HG03457 (cell line): Measurements from ENCODE around the gene YES1.
"Not testable (repeated sequence)": the region's sequence is repeated elsewhere in the genome, so short reads cannot be mapped to it uniquely, and the experiment has no call there.

Source experiments
- ATAC-seq: cut with Tn5 transposase; IDR thresholded peaks from one replicate; pipeline ENCODE4 v1.9.1; 2021; ENCODE audit warnings: moderate number of reproducible peaks; ENCODE audit not compliant: unreplicated experiment

Gene YES1

GRCh38 chr18:824179-824578 lies 12.1 kb upstream of the YES1 start:
- no peak for ATAC-seq

- ATAC-seq, result no peak
Measured at GRCh38 chr18:820591-821165, 8.6 kb upstream of the YES1 start.

GRCh38 chr18:816869-817268 lies 4.8 kb upstream of the YES1 start:
- no peak for ATAC-seq

GRCh38 chr18:816088-816653 lies 4.1 kb upstream of the YES1 start:
- ATAC-seq, result no peak

- ATAC-seq, result no peak
Measured at GRCh38 chr18:815353-815752, 3.3 kb upstream of the YES1 start.

- no peak for ATAC-seq
Measured at GRCh38 chr18:814300-815084, 2.5 kb upstream of the YES1 start.

GRCh38 chr18:813172-814071 lies 1.4 kb upstream of the YES1 start:
- ATAC-seq, result peak; percentile 0

- ATAC-seq, result peak; percentile 23
Measured at GRCh38 chr18:812376-813171, 532 bp upstream of the YES1 start.

GRCh38 chr18:811182-811891 lies 705 bp downstream of the YES1 start:
- peak; percentile 1 for ATAC-seq

- ATAC-seq, result peak; percentile 24
Measured at GRCh38 chr18:809985-810642, 1.9 kb downstream of the YES1 start.

GRCh38 chr18:809228-809627 lies 2.8 kb downstream of the YES1 start:
- ATAC-seq, result not testable (repeated sequence)

GRCh38 chr18:808502-808901 lies 3.5 kb downstream of the YES1 start:
- ATAC-seq, result no peak

- ATAC-seq, result no peak
Measured at GRCh38 chr18:808086-808485, 4.0 kb downstream of the YES1 start.

- no peak for ATAC-seq
Measured at GRCh38 chr18:805755-806110, 6.3 kb downstream of the YES1 start.

GRCh38 chr18:805008-805754 lies 6.9 kb downstream of the YES1 start:
- ATAC-seq, result no peak

GRCh38 chr18:801137-801536 lies 10.9 kb downstream of the YES1 start:
- ATAC-seq, result no peak

GRCh38 chr18:799943-800342 lies 12.1 kb downstream of the YES1 start:
- ATAC-seq, result no peak

GRCh38 chr18:795383-795782 lies 16.7 kb downstream of the YES1 start:
- ATAC-seq, result not testable (repeated sequence)

- ATAC-seq, result no peak
Measured at GRCh38 chr18:789397-789796, 22.6 kb downstream of the YES1 start.
